Caco-2 (cell line): Measurements from ENCODE around the gene ABHD12B. TPM values are rescaled to one million over a fixed set of nuclear protein-coding genes. Genes with fewer than 3 reads are reported as not detected.

Source experiments
- BruUV-seq: library from RNA; stranded (reverse); fragments of 400-500 nt; replicated peaks from 2 replicates; lab custom pipeline; 2021; lab: Mats Ljungman, UMichigan
- CTCF ChIA-PET: fragments of 300-600 bp; sonication (Branson Sonifier 250); formaldehyde crosslinking; loops from one replicate; lab custom pipeline; 2022; ENCODE audit warnings: antibody characterized with exemption; lab: Charles Lee
- POLR2A ChIA-PET: fragments of 300-600 bp; sonication (Branson Sonifier 250); formaldehyde crosslinking; loops from one replicate; lab custom pipeline; 2022; ENCODE audit warnings: antibody characterized with exemption; lab: Charles Lee
- DNase-seq, 2 experiments: peaks; one replicate each; pipeline versions ENCODE4 v3.0.0 to v3.0.0-alpha.2; 2020 to 2022
- H3K27me3 ChIP-seq: replicated peaks from 2 replicates; pipeline ENCODE4 v1.6.0; 2011; ENCODE audit warnings: low read length; ENCODE audit not compliant: control insufficient read depth, insufficient read depth
- H3K36me3 ChIP-seq: 2 replicates; pipeline ENCODE4 v1.5.1; 2011; ENCODE audit warnings: low read length; ENCODE audit not compliant: control insufficient read depth, insufficient read depth
- H3K4me1 ChIP-seq: fragments of 250-450 bp; sonication (Bioruptor Pico); 2 replicates; pipeline ENCODE4 v1.5.1; 2020; ENCODE audit warnings: mild to moderate bottlenecking
- H3K4me3 ChIP-seq: 2 replicates; pipeline ENCODE4 v1.5.1; 2011; ENCODE audit warnings: low read depth, mild to moderate bottlenecking, control low read depth, low read length
- H3K9me3 ChIP-seq: fragments of 250-450 bp; sonication (Bioruptor Pico); 2 replicates; pipeline ENCODE4 v1.5.1; 2020; ENCODE audit warnings: mild to moderate bottlenecking, moderate library complexity
- H3K27ac Mint-ChIP-seq: one replicate; pipeline ENCODE4 v1.8.0; 2022; ENCODE audit warnings: mixed read lengths; ENCODE audit not compliant: unreplicated experiment
- H3K27me3 Mint-ChIP-seq: one replicate; pipeline ENCODE4 v1.8.0; 2022; ENCODE audit warnings: mixed read lengths; ENCODE audit not compliant: insufficient read depth, unreplicated experiment
- H3K36me3 Mint-ChIP-seq: one replicate; pipeline ENCODE4 v1.8.0; 2022; ENCODE audit warnings: mild to moderate bottlenecking, mixed read lengths; ENCODE audit not compliant: insufficient read depth, unreplicated experiment
- H3K4me1 Mint-ChIP-seq: one replicate; pipeline ENCODE4 v1.8.0; 2022; ENCODE audit warnings: low read depth, mixed read lengths; ENCODE audit not compliant: unreplicated experiment
- H3K4me3 Mint-ChIP-seq: one replicate; pipeline ENCODE4 v1.8.0; 2022; ENCODE audit warnings: mild to moderate bottlenecking, moderate library complexity, mixed read lengths; ENCODE audit not compliant: unreplicated experiment
- H3K9me3 Mint-ChIP-seq: one replicate; pipeline ENCODE4 v1.8.0; 2022; ENCODE audit warnings: mixed read lengths; ENCODE audit not compliant: unreplicated experiment
- CTCF ChIP-seq, 2 experiments: fragments of 200-600 bp in 1 of 2; IDR thresholded peaks; 1 replicate in 1 of 2; 2 replicates in 1 of 2; pipeline versions ENCODE4 v1.5.1 to v1.8.0; 2011 to 2022; ENCODE audit warnings: antibody characterized with exemption in 1 of 2, control low read depth in 1 of 2, inconsistent platforms in 1 of 2, low read depth in 1 of 2, low read length in 1 of 2, mild to moderate bottlenecking in 1 of 2, moderate library complexity in 1 of 2; ENCODE audit not compliant: insufficient read depth in 1 of 2, severe bottlenecking in 1 of 2, unreplicated experiment in 1 of 2
- intact Hi-C: fragments of 100-400 bp; cut with micrococcal nuclease; formaldehyde crosslinking; loops from one replicate; pipeline ENCODE4 v1.10.0; 2022; ENCODE audit not compliant: unreplicated experiment
- total RNA-seq: library from RNA; stranded (reverse); gene quantifications from 2 replicates; pipeline ENCODE4 v1.2.3, GENCODE V29; 2022

The ABHD12B gene
- total RNA-seq, 1 experiment from 2014 or later, result not detected

- H3K4me3 Mint-ChIP-seq, result no peak overlapping the region
- no peaks in the 10 kb centered on the region for H3K27me3 Mint-ChIP-seq
- H3K36me3 Mint-ChIP-seq, result peaks cover 26% of the 10 kb centered on the region
- no peak overlapping the region for H3K27ac Mint-ChIP-seq
- no peak overlapping the region for H3K4me3 ChIP-seq
- peaks cover 4% of the 10 kb centered on the region for H3K36me3 ChIP-seq
- no peaks in the 10 kb centered on the region for H3K9me3 ChIP-seq
- H3K4me1 ChIP-seq, result peaks cover 22% of the 10 kb centered on the region
- ChIA-PET POLR2A (no interaction called here), CTCF (no interaction called here)
- H3K4me1 Mint-ChIP-seq, result peaks cover 9% of the 10 kb centered on the region
- H3K9me3 Mint-ChIP-seq, result no peaks in the 10 kb centered on the region
- no TSS peak for BruUV-seq
- no peak for DNase-seq
- intact Hi-C loops, result no loop called here
- no peaks in the 10 kb centered on the region for H3K27me3 ChIP-seq
- TF ChIP-seq CTCF (IDR thresholded peaks at IDR 0.05; ENCODE audit: insufficient read depth in 1 of 2, low read depth in 1 of 2, low read length in 1 of 2, severe bottlenecking in 1 of 2, unreplicated experiment in 1 of 2), result no peak
These were observed 53.0 kb downstream of the ABHD12B start for GRCh38 chr14:50924843-50925242.

GRCh38 chr14:50926851-50927386, 55.1 kb downstream of the ABHD12B start:
- intact Hi-C loops, result no loop called here
- Mint-ChIP-seq H3K4me3 (no peak overlapping the region), H3K4me1 (no peaks in the 10 kb centered on the region), H3K27ac (no peak overlapping the region), H3K27me3 (no peaks in the 10 kb centered on the region), H3K36me3 (peaks cover 27% of the 10 kb centered on the region), H3K9me3 (no peaks in the 10 kb centered on the region)
- BruUV-seq, result no TSS peak
- peaks cover 11% of the 10 kb centered on the region for H3K4me1 ChIP-seq
- peaks cover 4% of the 10 kb centered on the region for H3K36me3 ChIP-seq
- H3K9me3 ChIP-seq, result no peaks in the 10 kb centered on the region
- DNase-seq, result no peak
- no peak overlapping the region for H3K4me3 ChIP-seq
- CTCF ChIA-PET, result no interaction called here
- POLR2A ChIA-PET, result no interaction called here
- no peaks in the 10 kb centered on the region for H3K27me3 ChIP-seq
- TF ChIP-seq CTCF (IDR thresholded peaks at IDR 0.05; ENCODE audit: insufficient read depth in 1 of 2, low read depth in 1 of 2, low read length in 1 of 2, severe bottlenecking in 1 of 2, unreplicated experiment in 1 of 2), result no peak

- Histone ChIP-seq H3K4me1 (peaks cover 11% of the 10 kb centered on the region), H3K27me3 (no peaks in the 10 kb centered on the region), H3K9me3 (no peaks in the 10 kb centered on the region), H3K36me3 (0 out of 2 replicates have a peak, but pooled peaks cover 1% of the 10 kb centered on the region), H3K4me3 (no peak overlapping the region)
- ChIA-PET POLR2A (no interaction called here), CTCF (interaction anchor here (0.6 kb wide), 1 partner anchor 1455 kb away, joined by 3 read pairs; no protein-coding TSS in a partner anchor)
- Mint-ChIP-seq H3K4me1 (no peaks in the 10 kb centered on the region), H3K4me3 (no peak overlapping the region), H3K9me3 (no peaks in the 10 kb centered on the region), H3K36me3 (peaks cover 20% of the 10 kb centered on the region), H3K27me3 (no peaks in the 10 kb centered on the region), H3K27ac (no peak overlapping the region)
- intact Hi-C loops, result no loop called here
- DNase-seq, result no peak
- BruUV-seq, result no TSS peak
- no peak for TF ChIP-seq CTCF (IDR thresholded peaks at IDR 0.05; ENCODE audit: insufficient read depth in 1 of 2, low read depth in 1 of 2, low read length in 1 of 2, severe bottlenecking in 1 of 2, unreplicated experiment in 1 of 2)
These were observed 56.3 kb downstream of the ABHD12B start for GRCh38 chr14:50928002-50928635.
